OCI-LY7 (cell line): ENCODE results near the gene SLC12A3.

Experiments
- CTCF ChIP-seq: fragments of 200-600 bp; sonication (generic); conservative IDR thresholded peaks from 2 replicates; pipeline ENCODE4 v1.5.1; 2014; ENCODE audit warnings: mild to moderate bottlenecking, antibody characterized with exemption, low read length, moderate library complexity, mixed read lengths
- EZH2phosphoT487 ChIP-seq: fragments of 200-600 bp; sonication (generic); IDR thresholded peaks from 2 replicates; pipeline ENCODE4 v1.6.1; 2018; ENCODE audit warnings: low read depth, borderline replicate concordance, mild to moderate bottlenecking, mixed run types, antibody characterized with exemption, low read length, moderate library complexity, mixed read lengths

GRCh38 chr16:56848955-56849689 is 15.9 kb upstream of the SLC12A3 start:
- no peak for TF ChIP-seq CTCF
- TF ChIP-seq EZH2phosphoT487 = no peak
